Stimulated activated CD8-positive, alpha-beta memory T cell treated with anti-CD3 and anti-CD28 coated beads, Interleukin-4, amount 100 ng/mL, for 48 hours (primary cell): ENCODE results near the gene METTL26.

ENCODE experiments used
- DNase-seq: peaks from one replicate; pipeline ENCODE4 v3.0.0-alpha.2; 2020

The METTL26 gene

GRCh38 chr16:636206-637080 lies at the start of gene METTL26:
Gene METTL26, minus strand, starts transcription at chr16:636305. Its CDS starts 15 bp downstream, at chr16:636290.
- DNase-seq, result peak; percentile 98

- no peak for DNase-seq
These were observed 49.0 kb upstream of the METTL26 start for GRCh38 chr16:684961-685696.

GRCh38 chr16:684071-684794 lies 48.1 kb upstream of the METTL26 start, which contains the start of gene JMJD8:
Gene JMJD8, minus strand, starts transcription at chr16:684334. Its CDS starts 15 bp downstream, at chr16:684319.
- peak; percentile 98 for DNase-seq

GRCh38 chr16:683396-684070 lies 47.4 kb upstream of the METTL26 start:
- DNase-seq, result peak; percentile 45

- no peak for DNase-seq
These were observed 46.6 kb upstream of the METTL26 start for GRCh38 chr16:682493-683395.

GRCh38 chr16:681746-682427 lies 45.8 kb upstream of the METTL26 start:
- DNase-seq, result no peak

GRCh38 chr16:680967-681745 lies 45.1 kb upstream of the METTL26 start:
- DNase-seq, result peak; percentile 47

- DNase-seq, result no peak
These were observed 44.5 kb upstream of the METTL26 start for GRCh38 chr16:680625-680945.

- DNase-seq, result peak; percentile 94
These were observed 43.9 kb upstream of the METTL26 start, which contains the start of gene STUB1 for GRCh38 chr16:679814-680624. Gene STUB1, plus strand, starts transcription at chr16:680410. Its CDS starts 116 bp downstream, at chr16:680526.

- peak; percentile 78 for DNase-seq
These were observed 43.0 kb upstream of the METTL26 start for GRCh38 chr16:678858-679813.

GRCh38 chr16:678209-678857 lies 42.2 kb upstream of the METTL26 start:
- no peak for DNase-seq

- DNase-seq, result no peak
These were observed 41.4 kb upstream of the METTL26 start for GRCh38 chr16:677316-678190.

- no peak for DNase-seq
These were observed 40.8 kb upstream of the METTL26 start for GRCh38 chr16:676913-677312.

- no peak for DNase-seq
These were observed 40.4 kb upstream of the METTL26 start for GRCh38 chr16:676565-676902.

GRCh38 chr16:675884-676564 lies 39.9 kb upstream of the METTL26 start:
- no peak for DNase-seq
